ENCODE measurements around the gene STAC2. TPM values are rescaled to one million over a fixed set of nuclear protein-coding genes. Genes with fewer than 3 reads are reported as not detected.
A peak's percentile ranks its signal among the peaks of the same experiment; 100 is the strongest.

The STAC2 gene
- total RNA-seq, 1 donor from 2014 or later: not detected

DNA sequence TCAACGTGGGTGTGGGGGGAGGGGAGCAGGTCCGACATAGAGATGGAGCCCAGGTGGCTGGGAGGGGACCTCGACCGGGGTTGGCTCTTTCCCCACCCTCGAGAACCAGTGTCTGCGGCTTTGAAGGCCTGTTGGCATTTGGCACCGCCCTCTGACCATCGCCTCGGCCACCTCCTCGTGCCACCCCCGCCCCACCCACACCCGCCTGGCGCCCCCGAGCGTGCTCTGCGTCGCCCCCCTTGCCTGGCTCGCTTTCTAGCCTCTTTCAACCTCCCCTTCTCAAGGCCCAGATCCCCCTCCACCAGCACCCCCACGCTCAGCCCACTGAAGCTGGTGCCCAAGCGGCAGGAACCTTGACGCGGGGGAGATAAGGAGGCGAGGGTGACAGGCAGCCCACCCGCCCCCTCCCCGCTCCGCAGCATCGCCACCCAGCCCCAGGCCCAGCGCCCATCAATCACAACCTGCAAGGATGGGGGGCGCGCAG, 28.9 kb downstream of the STAC2 start:
- DNase-seq (ENCODE audit: low read depth): no peak
- TF ChIP-seq, protein P1, sequence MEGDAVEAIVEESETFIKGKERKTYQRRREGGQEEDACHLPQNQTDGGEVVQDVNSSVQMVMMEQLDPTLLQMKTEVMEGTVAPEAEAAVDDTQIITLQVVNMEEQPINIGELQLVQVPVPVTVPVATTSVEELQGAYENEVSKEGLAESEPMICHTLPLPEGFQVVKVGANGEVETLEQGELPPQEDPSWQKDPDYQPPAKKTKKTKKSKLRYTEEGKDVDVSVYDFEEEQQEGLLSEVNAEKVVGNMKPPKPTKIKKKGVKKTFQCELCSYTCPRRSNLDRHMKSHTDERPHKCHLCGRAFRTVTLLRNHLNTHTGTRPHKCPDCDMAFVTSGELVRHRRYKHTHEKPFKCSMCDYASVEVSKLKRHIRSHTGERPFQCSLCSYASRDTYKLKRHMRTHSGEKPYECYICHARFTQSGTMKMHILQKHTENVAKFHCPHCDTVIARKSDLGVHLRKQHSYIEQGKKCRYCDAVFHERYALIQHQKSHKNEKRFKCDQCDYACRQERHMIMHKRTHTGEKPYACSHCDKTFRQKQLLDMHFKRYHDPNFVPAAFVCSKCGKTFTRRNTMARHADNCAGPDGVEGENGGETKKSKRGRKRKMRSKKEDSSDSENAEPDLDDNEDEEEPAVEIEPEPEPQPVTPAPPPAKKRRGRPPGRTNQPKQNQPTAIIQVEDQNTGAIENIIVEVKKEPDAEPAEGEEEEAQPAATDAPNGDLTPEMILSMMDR (IDR thresholded peaks at IDR 0.05; ENCODE audit: insufficient read depth, low read length, poor library complexity, severe bottlenecking): no peak
- Histone ChIP-seq H3K4me3 (ENCODE audit: low read depth, low read length) (peak overlapping the region; percentile 73), H3K36me3 (ENCODE audit: control insufficient read depth, insufficient read depth, low read length) (no peaks in the 10 kb centered on the region), H3K27me3 (ENCODE audit: control insufficient read depth, insufficient read depth, low read length) (no peaks in the 10 kb centered on the region)

DNA sequence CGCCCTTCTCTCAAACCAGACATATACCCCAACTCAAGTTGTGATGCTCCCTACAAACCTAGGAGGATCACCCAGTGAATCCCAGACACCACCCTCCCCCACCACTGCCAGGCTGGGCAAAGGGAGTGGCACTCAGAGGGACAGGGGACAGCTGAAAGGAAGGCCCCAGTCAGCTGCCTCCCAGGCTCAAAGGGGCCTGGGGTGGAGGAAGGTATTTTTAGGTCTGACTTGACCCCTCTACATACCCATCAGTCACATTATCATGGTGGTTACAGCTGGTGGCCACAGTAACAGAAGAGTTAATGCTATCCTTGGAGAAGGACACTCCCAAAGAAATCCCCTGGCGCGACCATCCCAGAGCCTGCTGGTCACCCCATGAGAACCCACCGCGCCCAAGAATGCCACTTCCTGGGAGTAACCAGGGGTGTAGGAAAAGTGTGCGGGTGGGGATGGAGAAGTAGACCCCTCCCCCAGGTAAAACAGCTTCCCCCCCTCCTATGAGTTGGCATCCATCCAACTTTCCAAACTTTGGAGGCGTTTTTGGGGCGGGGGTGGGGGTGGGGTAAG, 29.4 kb downstream of the STAC2 start:
- H3K27me3 ChIP-seq (ENCODE audit: control insufficient read depth, insufficient read depth, low read length): no peaks in the 10 kb centered on the region
- TF ChIP-seq, protein P1 (IDR thresholded peaks at IDR 0.05; ENCODE audit: insufficient read depth, low read length, poor library complexity, severe bottlenecking): no peak
- peaks cover under 1% of the 10 kb centered on the region for H3K36me3 ChIP-seq (ENCODE audit: control insufficient read depth, insufficient read depth, low read length)
- peak overlapping the region; percentile 73 for H3K4me3 ChIP-seq (ENCODE audit: low read depth, low read length)
- no peak for DNase-seq (ENCODE audit: low read depth)

GRCh38 chr17:39195568-39196160, 30.1 kb downstream of the STAC2 start:
- DNase-seq (ENCODE audit: low read depth): no peak
- Histone ChIP-seq H3K4me3 (ENCODE audit: low read depth, low read length) (no peak overlapping the region), H3K36me3 (ENCODE audit: control insufficient read depth, insufficient read depth, low read length) (peaks cover 1% of the 10 kb centered on the region), H3K27me3 (ENCODE audit: control insufficient read depth, insufficient read depth, low read length) (no peaks in the 10 kb centered on the region)
- TF ChIP-seq, protein P1 (IDR thresholded peaks at IDR 0.05; ENCODE audit: insufficient read depth, low read length, poor library complexity, severe bottlenecking): no peak

DNA sequence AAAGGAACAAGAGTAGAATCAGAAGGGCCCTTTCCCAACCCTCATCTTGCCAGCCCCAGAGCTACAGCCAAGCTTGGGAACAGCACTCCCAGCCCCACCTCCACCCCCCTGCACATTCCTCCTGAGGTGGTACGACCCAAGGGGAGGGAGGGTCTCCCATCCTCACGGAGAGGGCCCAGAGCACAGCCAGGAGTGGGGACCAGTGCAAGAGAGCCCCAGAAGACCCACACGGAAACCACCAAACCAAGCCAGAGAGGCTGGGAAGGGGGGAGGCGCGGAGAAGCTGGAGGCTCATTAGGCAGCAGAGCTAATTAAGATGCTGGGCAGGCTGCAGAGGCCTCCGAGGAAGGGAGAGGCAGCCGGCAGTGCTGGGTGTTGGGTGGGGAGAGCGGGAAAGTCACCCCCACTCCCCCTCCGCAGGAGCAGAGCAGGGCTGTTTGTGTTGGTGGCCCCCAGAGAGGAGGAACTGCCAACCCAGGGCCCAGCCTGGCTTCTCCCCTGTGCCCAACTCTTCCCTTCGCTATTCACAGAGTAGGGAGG, 30.7 kb downstream of the STAC2 start:
- no peak overlapping the region for H3K4me3 ChIP-seq (ENCODE audit: low read depth, low read length)

DNA sequence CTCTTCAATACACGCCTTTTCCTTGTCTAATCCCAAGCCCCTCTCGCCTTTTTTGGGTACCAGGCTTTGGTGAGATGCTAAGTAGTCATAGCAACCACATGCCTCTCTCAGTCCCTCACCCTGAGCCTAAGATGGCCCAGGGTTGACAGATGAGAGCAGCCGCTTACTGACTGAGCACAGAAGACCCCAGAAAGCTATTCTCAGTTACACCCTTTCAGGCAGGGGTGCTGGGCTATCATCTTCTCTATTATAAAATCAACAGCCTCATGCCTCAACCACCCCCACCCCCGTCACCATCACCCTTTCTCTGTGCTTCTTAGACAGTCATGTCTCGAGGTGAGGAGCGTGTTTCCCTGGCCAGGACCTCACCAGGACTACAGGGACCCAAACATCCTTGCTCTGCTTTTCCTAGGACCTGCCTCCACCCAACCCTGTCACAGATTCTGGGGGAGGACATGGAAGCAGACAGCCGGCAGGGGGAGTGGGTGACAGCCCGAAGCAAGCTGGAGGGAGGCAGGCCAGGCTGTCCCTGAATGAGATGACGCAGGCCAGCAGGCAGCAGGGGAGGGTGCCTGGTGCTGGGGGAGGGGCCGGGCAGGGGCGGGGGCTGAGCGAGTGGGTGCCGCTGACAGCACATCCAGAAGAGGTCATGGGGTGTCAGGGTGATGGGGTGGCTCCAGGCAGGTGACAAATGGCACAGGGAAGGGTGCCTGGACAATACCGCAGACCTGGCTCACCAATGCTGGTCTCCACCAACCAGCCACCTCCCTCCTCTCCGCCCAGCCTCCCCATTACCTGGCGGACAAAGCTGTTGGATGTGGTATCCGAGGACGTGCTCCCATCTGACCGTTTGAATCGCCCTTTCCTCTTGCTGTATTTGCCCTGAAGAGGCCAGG, 31.4 kb downstream of the STAC2 start:
- Histone ChIP-seq H3K27me3 (ENCODE audit: control insufficient read depth, insufficient read depth, low read length) (no peaks in the 10 kb centered on the region), H3K4me3 (ENCODE audit: low read depth, low read length) (no peak overlapping the region), H3K36me3 (ENCODE audit: control insufficient read depth, insufficient read depth, low read length) (peaks cover 1% of the 10 kb centered on the region)
- DNase-seq (ENCODE audit: low read depth): no peak
- TF ChIP-seq, protein P1 (IDR thresholded peaks at IDR 0.05; ENCODE audit: insufficient read depth, low read length, poor library complexity, severe bottlenecking): peak; percentile 67

More for the DNA sequence above, 30.7 kb downstream of the STAC2 start:
- H3K36me3 ChIP-seq (ENCODE audit: control insufficient read depth, insufficient read depth, low read length): peaks cover 1% of the 10 kb centered on the region
- TF ChIP-seq, protein P1 (IDR thresholded peaks at IDR 0.05; ENCODE audit: insufficient read depth, low read length, poor library complexity, severe bottlenecking): no peak
- no peak for DNase-seq (ENCODE audit: low read depth)
- no peaks in the 10 kb centered on the region for H3K27me3 ChIP-seq (ENCODE audit: control insufficient read depth, insufficient read depth, low read length)
